Stomach (tissue), 4 donors: ENCODE results near the gene KRTAP23-1.

Experiments
- CTCF ChIP-seq, 7 experiments: fragments of 450-650 bp in 4 of 7; fragments of 200-600 bp in 3 of 7; sonication (generic) in 3 of 7; IDR thresholded peaks; one replicate each; pipeline ENCODE4 v1.5.1; 2016 to 2019; ENCODE audit warnings: antibody characterized with exemption in 7 of 7, control low read depth in 2 of 7, mild to moderate bottlenecking in 1 of 7
- EP300 ChIP-seq: sonication (generic); formaldehyde crosslinking; IDR thresholded peaks from one replicate; pipeline ENCODE4 v1.6.1; 2017; ENCODE audit warnings: antibody characterized with exemption
- POLR2A ChIP-seq, 4 donors: fragments of 450-650 bp; IDR thresholded peaks; one replicate each; pipeline ENCODE4 v1.6.1; 2016; ENCODE audit warnings: antibody characterized with exemption in 4 of 4, control low read depth in 2 of 4, mild to moderate bottlenecking in 1 of 4, moderate library complexity in 1 of 4
- POLR2AphosphoS5 ChIP-seq, 3 donors: sonication (generic); formaldehyde crosslinking; IDR thresholded peaks; one replicate each; pipeline ENCODE4 v1.6.1; 2016; ENCODE audit warnings: antibody characterized with exemption in 3 of 3

GRCh38 chr21:30306884-30307283, 41.5 kb downstream of the KRTAP23-1 start:
- no peak for TF ChIP-seq POLR2A (IDR thresholded peaks at IDR 0.05)
- TF ChIP-seq EP300, result no peak
- no peak for TF ChIP-seq CTCF (IDR thresholded peaks at IDR 0.05)
- TF ChIP-seq POLR2AphosphoS5 (IDR thresholded peaks at IDR 0.05), result no peak
